ENCODE measurements around the gene DBN1. TPM values are rescaled to one million over a fixed set of nuclear protein-coding genes. Genes with fewer than 3 reads are reported as not detected.

The DBN1 gene
- polyA plus RNA-seq, 1 of the 3 experiments (the other 2 are of a cell fraction), result 244 TPM

DNA sequence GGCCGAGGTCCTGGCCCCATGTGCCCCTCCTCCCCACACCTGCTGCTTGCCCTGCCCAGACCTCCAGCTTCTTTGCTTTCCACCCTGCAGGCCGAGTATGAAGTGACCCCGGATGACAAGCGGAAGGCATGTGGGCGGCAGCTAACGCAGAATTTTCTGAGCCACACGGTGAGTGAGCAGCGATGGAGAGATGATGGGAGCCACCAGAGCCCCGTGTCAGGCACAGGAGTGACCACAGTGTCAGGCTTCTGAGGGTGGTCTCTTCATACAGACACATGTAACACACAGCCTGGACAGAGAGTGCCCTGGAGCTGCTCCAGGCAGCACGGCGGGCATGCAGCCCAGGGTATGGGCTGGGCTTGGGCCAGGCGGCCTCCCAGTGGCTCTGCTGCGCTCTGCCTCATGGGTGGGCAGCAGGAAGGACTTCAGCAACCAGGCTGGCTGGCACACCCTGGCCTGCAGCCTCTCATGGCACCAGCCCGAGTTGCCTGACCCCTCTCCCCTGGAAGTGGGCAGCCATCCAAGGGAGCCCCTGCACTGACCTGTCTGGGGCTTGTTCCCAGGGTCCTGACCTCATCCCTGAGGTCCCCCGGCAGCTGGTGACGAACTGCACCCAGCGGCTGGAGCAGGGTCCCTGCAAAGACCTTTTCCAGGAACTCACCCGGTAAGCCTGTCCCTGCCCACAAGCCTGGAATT, 41.1 kb downstream of the DBN1 start:
- Histone ChIP-seq H2AFZ (ENCODE audit: low read depth) (no peak overlapping the region), H3K36me3 (replicated peaks in 1 of 2; ENCODE audit: control insufficient read depth in 1 of 2, insufficient read depth in 2 of 2, low read length in 1 of 2) (peaks cover 7 to 53% of the 10 kb centered on the region in 2 experiments), H3K9me3 (no peaks in the 10 kb centered on the region), H3K4me3 (ENCODE audit: low read depth in 2 of 2, low read length in 1 of 2) (no peak overlapping the region), H4K20me1 (ENCODE audit: insufficient read depth) (0 out of 2 replicates have a peak, but pooled peaks cover 13% of the 10 kb centered on the region), H3K4me1 (ENCODE audit: control insufficient read depth in 1 of 2, insufficient read depth in 2 of 2, low read depth in 1 of 2, low read length in 1 of 2) (peaks cover 0 to 22% of the 10 kb centered on the region in 2 experiments; a peak in 1 of 4 replicates), H3K9ac (no peak overlapping the region), H3K27ac (ENCODE audit: low read depth in 2 of 2, low read length in 1 of 2) (no peak overlapping the region; a peak in 1 of 4 replicates), H3K27me3 (ENCODE audit: insufficient read depth) (no peaks in the 10 kb centered on the region), H3F3A (replicated peaks; ENCODE audit: insufficient read depth) (peaks cover 3% of the 10 kb centered on the region), H3K4me2 (no peak overlapping the region), H3K79me2 (ENCODE audit: insufficient read depth) (peaks cover 24% of the 10 kb centered on the region), H3K9me2 (no peaks in the 10 kb centered on the region)
- TF ChIP-seq YY1 (IDR thresholded peaks at IDR 0.05; ENCODE audit: low read depth), result no peak
- DNase-seq, result no peak
- CTCF ChIA-PET, result interaction anchor here (0.9 to 3.8 kb wide), 9 partner anchors 8 to 69 kb away, joined by 3 to 21 read pairs (median 3); no protein-coding TSS in a partner anchor
- 100% methylated on average over 4 of the region's 18 CpGs for WGBS (ENCODE audit: low lambda C conversion rate)
- POLR2A ChIA-PET, result interaction anchor here (1.5 kb wide), 1 partner anchor 14 kb away, joined by 3 read pairs; no protein-coding TSS in a partner anchor

DNA sequence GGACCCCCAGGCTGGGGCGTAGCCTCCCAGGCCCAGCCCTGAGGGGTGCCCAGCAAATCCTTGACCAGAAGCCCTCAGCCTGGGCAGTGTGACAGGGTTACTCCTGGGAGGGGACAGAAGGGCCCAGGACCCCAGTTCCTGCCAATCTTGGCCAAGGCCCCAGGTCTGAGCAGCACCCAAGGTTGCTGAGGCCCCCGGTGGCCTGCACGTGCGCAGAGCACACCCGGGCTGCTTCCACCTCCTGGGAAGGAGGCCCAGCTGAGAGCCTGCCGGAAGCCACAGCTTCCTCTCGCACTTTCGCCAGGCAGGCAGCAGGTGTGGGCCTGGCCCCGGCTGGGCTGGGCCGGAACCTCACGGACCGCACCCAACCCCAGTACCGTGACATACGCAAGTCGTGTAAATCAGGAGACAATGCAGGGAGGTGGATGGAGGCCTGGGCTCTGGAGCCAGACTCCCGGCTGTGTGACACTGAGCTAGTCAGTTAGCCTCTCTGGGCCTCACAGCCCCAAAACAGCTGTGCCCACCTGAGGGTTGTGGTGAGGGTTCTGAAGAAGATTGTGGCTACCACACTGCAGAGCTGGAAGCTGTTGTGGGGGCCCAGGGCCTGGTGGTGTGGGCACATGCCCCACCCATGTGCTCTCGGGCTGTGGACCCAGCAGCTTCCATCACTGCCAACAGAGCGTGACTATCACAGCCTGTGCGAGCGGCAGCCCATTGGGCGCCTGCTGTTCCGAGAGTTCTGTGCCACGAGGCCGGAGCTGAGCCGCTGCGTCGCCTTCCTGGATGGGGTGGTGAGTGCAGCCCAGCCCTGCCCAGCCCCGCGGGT, 41.9 kb downstream of the DBN1 start:
- Histone ChIP-seq H3K9ac (no peak overlapping the region), H3K4me3 (ENCODE audit: low read depth in 2 of 2, low read length in 1 of 2) (no peak overlapping the region), H3F3A (replicated peaks; ENCODE audit: insufficient read depth) (peaks cover 5% of the 10 kb centered on the region), H3K27me3 (ENCODE audit: insufficient read depth) (no peaks in the 10 kb centered on the region), H3K9me3 (no peaks in the 10 kb centered on the region), H3K36me3 (replicated peaks in 1 of 2; ENCODE audit: control insufficient read depth in 1 of 2, insufficient read depth in 2 of 2, low read length in 1 of 2) (peaks cover 7 to 50% of the 10 kb centered on the region in 2 experiments), H3K27ac (ENCODE audit: low read depth in 2 of 2, low read length in 1 of 2) (no peak overlapping the region; a peak in 1 of 4 replicates), H4K20me1 (ENCODE audit: insufficient read depth) (0 out of 2 replicates have a peak, but pooled peaks cover 13% of the 10 kb centered on the region), H2AFZ (ENCODE audit: low read depth) (no peak overlapping the region), H3K79me2 (ENCODE audit: insufficient read depth) (peaks cover 30% of the 10 kb centered on the region), H3K4me2 (no peak overlapping the region), H3K4me1 (ENCODE audit: control insufficient read depth in 1 of 2, insufficient read depth in 2 of 2, low read depth in 1 of 2, low read length in 1 of 2) (peaks cover 0 to 26% of the 10 kb centered on the region in 2 experiments; a peak in 1 of 4 replicates), H3K9me2 (no peaks in the 10 kb centered on the region)
- CTCF ChIA-PET, result interaction anchor here (0.9 to 10.8 kb wide), 11 partner anchors 9 to 69 kb away, joined by 3 to 120 read pairs (median 4); no protein-coding TSS in a partner anchor
- DNase-seq, result no peak
- POLR2A ChIA-PET, result interaction anchor here (1.5 kb wide), 1 partner anchor 14 kb away, joined by 3 read pairs; no protein-coding TSS in a partner anchor
- WGBS (ENCODE audit: low lambda C conversion rate), result 97% methylated on average over 9 of the region's 29 CpGs
- TF ChIP-seq MXI1 (IDR thresholded peaks at IDR 0.05; ENCODE audit: low read depth, low read length), result no peak
- TF ChIP-seq, protein P1, sequence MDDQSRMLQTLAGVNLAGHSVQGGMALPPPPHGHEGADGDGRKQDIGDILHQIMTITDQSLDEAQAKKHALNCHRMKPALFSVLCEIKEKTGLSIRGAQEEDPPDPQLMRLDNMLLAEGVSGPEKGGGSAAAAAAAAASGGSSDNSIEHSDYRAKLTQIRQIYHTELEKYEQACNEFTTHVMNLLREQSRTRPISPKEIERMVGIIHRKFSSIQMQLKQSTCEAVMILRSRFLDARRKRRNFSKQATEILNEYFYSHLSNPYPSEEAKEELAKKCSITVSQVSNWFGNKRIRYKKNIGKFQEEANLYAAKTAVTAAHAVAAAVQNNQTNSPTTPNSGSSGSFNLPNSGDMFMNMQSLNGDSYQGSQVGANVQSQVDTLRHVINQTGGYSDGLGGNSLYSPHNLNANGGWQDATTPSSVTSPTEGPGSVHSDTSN (IDR thresholded peaks at IDR 0.05), result 0 out of 2 replicates have a peak, but pooled peaks have one; percentile 2

DNA sequence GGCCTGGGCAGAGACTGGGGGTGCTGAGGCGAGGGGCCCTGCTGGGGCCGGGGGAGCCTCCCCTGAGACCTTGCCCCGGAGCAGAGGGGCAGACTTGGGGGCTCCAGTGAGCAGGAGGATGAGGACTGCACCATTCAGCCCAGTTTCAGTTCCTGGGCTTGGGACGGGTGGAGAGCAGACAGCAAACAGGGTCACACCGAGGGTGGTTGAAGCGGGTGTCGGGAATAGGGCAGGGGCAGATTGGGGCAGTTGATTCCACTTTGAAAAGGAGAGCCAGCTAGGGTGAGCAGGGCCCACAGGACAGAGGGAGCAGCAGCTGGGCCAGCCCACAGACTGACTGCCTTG, 42.5 kb downstream of the DBN1 start:
- Histone ChIP-seq H3K9me2 (no peaks in the 10 kb centered on the region), H3F3A (replicated peaks; ENCODE audit: insufficient read depth) (peaks cover 5% of the 10 kb centered on the region), H3K36me3 (replicated peaks in 1 of 2; ENCODE audit: control insufficient read depth in 1 of 2, insufficient read depth in 2 of 2, low read length in 1 of 2) (peaks cover 7 to 45% of the 10 kb centered on the region in 2 experiments), H3K9me3 (no peaks in the 10 kb centered on the region), H3K27me3 (ENCODE audit: insufficient read depth) (no peaks in the 10 kb centered on the region), H2AFZ (ENCODE audit: low read depth) (no peak overlapping the region), H3K79me2 (ENCODE audit: insufficient read depth) (peaks cover 30% of the 10 kb centered on the region), H4K20me1 (ENCODE audit: insufficient read depth) (0 out of 2 replicates have a peak, but pooled peaks cover 13% of the 10 kb centered on the region), H3K9ac (no peak overlapping the region), H3K27ac (ENCODE audit: low read depth in 2 of 2, low read length in 1 of 2) (no peak overlapping the region), H3K4me3 (ENCODE audit: low read depth in 2 of 2, low read length in 1 of 2) (no peak overlapping the region), H3K4me2 (no peak overlapping the region), H3K4me1 (ENCODE audit: control insufficient read depth in 1 of 2, insufficient read depth in 2 of 2, low read depth in 1 of 2, low read length in 1 of 2) (peaks cover 0 to 26% of the 10 kb centered on the region in 2 experiments; a peak in 1 of 4 replicates)
- DNase-seq, result no peak
- 85% methylated on average over 7 of the region's 7 CpGs for WGBS (ENCODE audit: low lambda C conversion rate)
- ChIA-PET POLR2A (interaction anchor here (1.5 kb wide), 1 partner anchor 15 kb away, joined by 3 read pairs; no protein-coding TSS in a partner anchor), CTCF (interaction anchor here (1.4 to 10.8 kb wide), 4 partner anchors 11 to 26 kb away, joined by 4 to 120 read pairs (median 30); no protein-coding TSS in a partner anchor)
- TF ChIP-seq TCF12 (IDR thresholded peaks at IDR 0.05) (no peak), YY1 (IDR thresholded peaks at IDR 0.05; ENCODE audit: low read depth) (no peak), MXI1 (IDR thresholded peaks at IDR 0.05; ENCODE audit: low read depth, low read length) (no peak), SIN3A (IDR thresholded peaks at IDR 0.05; ENCODE audit: borderline replicate concordance, low read depth, low read length) (no peak), ELF1 (IDR thresholded peaks at IDR 0.05) (no peak), TEAD4 (IDR thresholded peaks at IDR 0.05; ENCODE audit: borderline replicate concordance, insufficient read depth) (no peak), FOSL2 (IDR thresholded peaks at IDR 0.05; ENCODE audit: borderline replicate concordance, low read depth) (no peak), NRF1 (IDR thresholded peaks at IDR 0.05; ENCODE audit: low read depth, low read length) (no peak), MEF2A (IDR thresholded peaks at IDR 0.05; ENCODE audit: borderline replicate concordance, low read depth) (no peak), CHD2 (IDR thresholded peaks at IDR 0.05; ENCODE audit: low read length, partially characterized antibody) (no peak), RAD21 (IDR thresholded peaks at IDR 0.05; ENCODE audit: low read length) (no peak), FOXM1 (IDR thresholded peaks at IDR 0.05; ENCODE audit: low read depth) (no peak), RXRA (IDR thresholded peaks at IDR 0.05; ENCODE audit: borderline replicate concordance, low read depth) (no peak), FOXJ3 (CRISPR knock-in tag; IDR thresholded peaks at IDR 0.05) (no peak), NFIC (IDR thresholded peaks at IDR 0.05; ENCODE audit: borderline replicate concordance) (no peak), JUND (IDR thresholded peaks at IDR 0.05) (no peak)
- TF ChIP-seq, protein P2, sequence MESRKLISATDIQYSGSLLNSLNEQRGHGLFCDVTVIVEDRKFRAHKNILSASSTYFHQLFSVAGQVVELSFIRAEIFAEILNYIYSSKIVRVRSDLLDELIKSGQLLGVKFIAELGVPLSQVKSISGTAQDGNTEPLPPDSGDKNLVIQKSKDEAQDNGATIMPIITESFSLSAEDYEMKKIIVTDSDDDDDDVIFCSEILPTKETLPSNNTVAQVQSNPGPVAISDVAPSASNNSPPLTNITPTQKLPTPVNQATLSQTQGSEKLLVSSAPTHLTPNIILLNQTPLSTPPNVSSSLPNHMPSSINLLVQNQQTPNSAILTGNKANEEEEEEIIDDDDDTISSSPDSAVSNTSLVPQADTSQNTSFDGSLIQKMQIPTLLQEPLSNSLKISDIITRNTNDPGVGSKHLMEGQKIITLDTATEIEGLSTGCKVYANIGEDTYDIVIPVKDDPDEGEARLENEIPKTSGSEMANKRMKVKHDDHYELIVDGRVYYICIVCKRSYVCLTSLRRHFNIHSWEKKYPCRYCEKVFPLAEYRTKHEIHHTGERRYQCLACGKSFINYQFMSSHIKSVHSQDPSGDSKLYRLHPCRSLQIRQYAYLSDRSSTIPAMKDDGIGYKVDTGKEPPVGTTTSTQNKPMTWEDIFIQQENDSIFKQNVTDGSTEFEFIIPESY (IDR thresholded peaks at IDR 0.05; ENCODE audit: borderline replicate concordance, low read depth), result no peak

All from SK-N-SH (cell line).